Neutrophil (primary cell): ENCODE data around the gene TMEM253.

Source experiments
- H3K27ac ChIP-seq: fragments of 200-600 bp; sonication (generic); 2 replicates; pipeline ENCODE4 v1.5.1; 2016; ENCODE audit warnings: mild to moderate bottlenecking, moderate library complexity
- H3K27me3 ChIP-seq: fragments of 200-600 bp; sonication (generic); 2 replicates; pipeline ENCODE4 v1.6.0; 2016; ENCODE audit warnings: mild to moderate bottlenecking
- H3K36me3 ChIP-seq: fragments of 200-600 bp; sonication (generic); 2 replicates; pipeline ENCODE4 v1.5.1; 2017
- H3K4me1 ChIP-seq, 2 experiments: fragments of 200-600 bp in 1 of 2; sonication (generic) in 1 of 2; 1 replicate in 1 of 2; 2 replicates in 1 of 2; pipeline versions ENCODE4 v1.5.1 to v1.6.1; 2013 to 2016; ENCODE audit warnings: low read depth in 1 of 2, low read length in 1 of 2, mild to moderate bottlenecking in 1 of 2, moderate library complexity in 1 of 2; ENCODE audit not compliant: control insufficient read depth in 1 of 2, insufficient read depth in 1 of 2
- H3K4me3 ChIP-seq, 2 experiments: fragments of 200-600 bp in 1 of 2; sonication (generic) in 1 of 2; 1 replicate in 1 of 2; 2 replicates in 1 of 2; pipeline ENCODE4 v1.5.1; 2013 to 2016; ENCODE audit warnings: low read depth in 1 of 2, low read length in 1 of 2, mild to moderate bottlenecking in 1 of 2, moderate library complexity in 1 of 2
- H3K9me3 ChIP-seq: fragments of 200-600 bp; sonication (generic); 2 replicates; pipeline ENCODE4 v1.5.1; 2016
- TF ChIP-seq, protein P1 (sequence below): fragments of 200-600 bp; sonication (generic); IDR thresholded peaks from 2 replicates; pipeline ENCODE4 v1.5.1; 2016; ENCODE audit warnings: antibody characterized with exemption

TMEM253 gene

DNA sequence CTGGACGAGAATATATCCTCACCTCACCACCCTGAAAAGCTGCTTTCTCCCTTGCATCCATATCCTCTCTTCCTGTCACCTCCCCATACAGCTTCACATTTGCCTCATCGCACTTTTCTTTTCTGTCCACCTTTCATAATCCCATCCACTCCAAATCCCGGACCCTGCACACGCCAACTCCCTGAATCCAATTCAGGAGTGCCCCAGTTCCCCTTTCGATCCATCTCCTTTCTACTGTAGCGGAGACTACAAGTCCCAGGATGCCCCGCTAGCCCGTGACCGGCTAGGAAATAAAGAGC lies 2.5 kb downstream of the TMEM253 start:
- Histone ChIP-seq H3K27ac (peak overlapping the region; percentile 97), H3K4me1 (peaks cover 26 to 39% of the 10 kb centered on the region in 2 experiments), H3K4me3 (peak overlapping the region; percentile 69 to 73), H3K27me3 (peaks cover 22% of the 10 kb centered on the region), H3K36me3 (no peaks in the 10 kb centered on the region), H3K9me3 (no peaks in the 10 kb centered on the region)
- TF ChIP-seq, protein P1, sequence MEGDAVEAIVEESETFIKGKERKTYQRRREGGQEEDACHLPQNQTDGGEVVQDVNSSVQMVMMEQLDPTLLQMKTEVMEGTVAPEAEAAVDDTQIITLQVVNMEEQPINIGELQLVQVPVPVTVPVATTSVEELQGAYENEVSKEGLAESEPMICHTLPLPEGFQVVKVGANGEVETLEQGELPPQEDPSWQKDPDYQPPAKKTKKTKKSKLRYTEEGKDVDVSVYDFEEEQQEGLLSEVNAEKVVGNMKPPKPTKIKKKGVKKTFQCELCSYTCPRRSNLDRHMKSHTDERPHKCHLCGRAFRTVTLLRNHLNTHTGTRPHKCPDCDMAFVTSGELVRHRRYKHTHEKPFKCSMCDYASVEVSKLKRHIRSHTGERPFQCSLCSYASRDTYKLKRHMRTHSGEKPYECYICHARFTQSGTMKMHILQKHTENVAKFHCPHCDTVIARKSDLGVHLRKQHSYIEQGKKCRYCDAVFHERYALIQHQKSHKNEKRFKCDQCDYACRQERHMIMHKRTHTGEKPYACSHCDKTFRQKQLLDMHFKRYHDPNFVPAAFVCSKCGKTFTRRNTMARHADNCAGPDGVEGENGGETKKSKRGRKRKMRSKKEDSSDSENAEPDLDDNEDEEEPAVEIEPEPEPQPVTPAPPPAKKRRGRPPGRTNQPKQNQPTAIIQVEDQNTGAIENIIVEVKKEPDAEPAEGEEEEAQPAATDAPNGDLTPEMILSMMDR = no peak

DNA sequence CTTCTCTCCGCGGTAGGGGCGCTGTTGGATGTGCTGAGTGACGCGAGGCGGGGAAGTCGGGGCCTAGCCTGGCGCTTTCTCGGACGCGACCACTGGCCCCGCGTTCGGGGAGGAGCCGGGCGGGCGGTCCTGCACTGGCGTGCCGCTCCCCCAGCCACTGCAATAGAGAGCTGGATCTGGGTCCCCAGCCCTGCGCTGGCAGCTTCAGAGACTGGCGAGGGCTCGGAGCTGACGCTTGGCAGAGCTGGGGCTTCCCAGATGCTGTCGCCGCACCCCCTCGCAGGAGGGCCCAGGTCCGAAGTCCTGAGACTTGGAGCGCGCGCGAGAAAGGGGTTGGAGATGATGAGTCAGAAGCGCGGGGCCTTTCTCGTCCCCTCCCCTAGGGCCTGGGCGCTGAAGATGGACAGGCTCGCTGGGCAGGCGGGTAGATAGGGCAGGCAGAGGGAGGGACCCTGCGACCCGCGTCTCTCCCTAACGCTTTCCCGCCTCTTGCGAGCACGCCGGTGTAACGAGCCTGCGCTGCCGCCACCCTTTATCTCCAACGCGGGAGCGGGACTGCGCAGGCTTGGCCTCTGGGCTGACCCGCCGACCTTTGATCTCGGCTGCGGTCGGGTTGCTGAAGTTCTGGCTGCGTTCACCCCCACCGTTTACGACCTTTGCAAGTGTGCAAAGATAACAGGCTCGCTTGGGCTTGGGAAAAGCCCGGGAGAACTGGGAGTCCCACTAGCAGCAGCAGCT lies 3.0 kb downstream of the TMEM253 start:
- no peaks in the 10 kb centered on the region for H3K9me3 ChIP-seq
- TF ChIP-seq, protein P1 = peak; percentile 89
- peak overlapping the region; percentile 97 for H3K27ac ChIP-seq
- H3K36me3 ChIP-seq = no peaks in the 10 kb centered on the region
- H3K4me1 ChIP-seq = peaks cover 26 to 33% of the 10 kb centered on the region in 2 experiments
- H3K27me3 ChIP-seq = peaks cover 17% of the 10 kb centered on the region
- peak overlapping the region; percentile 69 to 73 for H3K4me3 ChIP-seq

DNA sequence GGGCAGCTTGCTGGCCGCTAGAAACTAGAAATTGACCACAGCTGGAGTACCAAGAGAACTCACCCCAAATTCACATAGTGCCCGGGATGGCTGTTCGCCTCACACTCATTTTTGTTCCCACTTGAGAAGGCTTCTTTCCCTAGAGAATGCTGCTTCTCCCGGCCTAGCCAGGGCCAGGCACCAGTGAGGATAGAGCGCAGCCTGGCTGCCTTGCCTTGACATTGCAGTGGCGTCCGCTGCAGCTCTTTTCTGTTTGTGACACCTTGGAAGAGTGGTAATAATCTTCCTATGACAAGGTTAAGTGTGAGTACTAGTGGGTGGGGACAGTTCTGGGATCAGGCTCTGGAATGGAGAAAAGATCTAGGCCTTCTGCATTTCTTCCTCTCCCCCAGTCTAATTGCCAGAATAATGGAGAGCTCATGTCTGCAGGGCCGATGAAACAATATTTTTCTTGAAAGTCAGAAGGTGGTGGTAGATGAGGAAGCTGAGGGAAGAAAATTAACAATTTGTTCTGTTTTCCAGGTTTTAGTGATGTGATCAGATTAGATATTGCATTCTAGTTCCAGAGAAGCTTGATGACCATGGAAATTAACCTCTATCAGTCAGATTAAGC lies 3.7 kb downstream of the TMEM253 start:
- Histone ChIP-seq H3K27ac (peak overlapping the region; percentile 97), H3K9me3 (no peaks in the 10 kb centered on the region), H3K4me3 (peak overlapping the region; percentile 69 to 73), H3K4me1 (peaks cover 26 to 31% of the 10 kb centered on the region in 2 experiments), H3K36me3 (no peaks in the 10 kb centered on the region), H3K27me3 (peaks cover 10% of the 10 kb centered on the region)
- TF ChIP-seq, protein P1 = peak; percentile 77

DNA sequence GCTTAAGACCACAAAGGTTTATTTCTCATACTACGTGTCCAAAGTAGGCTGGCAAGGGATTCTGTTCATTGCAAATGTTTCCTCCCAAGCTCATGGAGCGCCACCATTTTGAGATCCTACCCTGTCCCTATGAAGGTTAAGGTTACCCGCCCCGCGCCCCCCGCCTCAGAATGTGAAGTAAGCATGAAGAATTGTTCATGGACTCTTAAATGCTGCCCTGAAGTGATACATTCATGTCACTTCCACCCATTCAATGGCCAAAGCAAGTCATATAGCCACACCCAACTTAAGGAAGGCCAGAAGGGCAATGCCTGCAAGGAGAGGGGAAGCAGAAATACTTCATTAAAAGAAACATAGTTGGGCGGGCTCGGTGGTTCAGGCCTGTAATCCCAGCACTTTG lies 4.2 kb downstream of the TMEM253 start:
- TF ChIP-seq, protein P1 = no peak
- Histone ChIP-seq H3K4me3 (no peak overlapping the region), H3K4me1 (peaks cover 26 to 31% of the 10 kb centered on the region in 2 experiments), H3K27ac (peak overlapping the region; percentile 97), H3K36me3 (no peaks in the 10 kb centered on the region), H3K27me3 (peaks cover 5% of the 10 kb centered on the region), H3K9me3 (no peaks in the 10 kb centered on the region)

DNA sequence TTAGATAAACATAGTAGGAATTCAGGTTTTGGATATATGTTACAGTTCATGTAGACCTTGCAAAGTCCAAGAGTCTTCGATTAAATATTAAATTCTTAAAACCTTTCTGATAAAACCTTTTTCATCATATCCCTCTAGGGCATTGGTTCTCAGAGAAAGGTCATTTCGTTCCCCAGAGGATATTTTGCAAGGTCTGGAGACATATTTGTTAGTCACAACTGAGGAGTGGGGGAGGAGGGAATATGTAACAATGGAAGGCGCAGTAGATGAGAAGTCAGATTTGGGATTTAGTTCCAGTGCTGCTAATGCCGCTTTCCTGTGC lies 5.3 kb downstream of the TMEM253 start:
- no peaks in the 10 kb centered on the region for H3K9me3 ChIP-seq
- H3K36me3 ChIP-seq = no peaks in the 10 kb centered on the region
- peak overlapping the region; percentile 36 for H3K27ac ChIP-seq
- peaks cover 26 to 31% of the 10 kb centered on the region in 2 experiments for H3K4me1 ChIP-seq
- H3K27me3 ChIP-seq = no peaks in the 10 kb centered on the region
- TF ChIP-seq, protein P1 = no peak
- H3K4me3 ChIP-seq = peak overlapping the region in 1 of 2 experiments; percentile 9
